Measurements from ENCODE around the gene ERGIC1. TPM values are rescaled to one million over a fixed set of nuclear protein-coding genes. Genes with fewer than 3 reads are reported as not detected.
"Not testable (repeated sequence)": the region's sequence is repeated elsewhere in the genome, so short reads cannot be mapped to it uniquely, and the experiment has no call there.

ERGIC1 gene
- total RNA-seq, 1 donor from 2014 or later: 131 TPM

DNA sequence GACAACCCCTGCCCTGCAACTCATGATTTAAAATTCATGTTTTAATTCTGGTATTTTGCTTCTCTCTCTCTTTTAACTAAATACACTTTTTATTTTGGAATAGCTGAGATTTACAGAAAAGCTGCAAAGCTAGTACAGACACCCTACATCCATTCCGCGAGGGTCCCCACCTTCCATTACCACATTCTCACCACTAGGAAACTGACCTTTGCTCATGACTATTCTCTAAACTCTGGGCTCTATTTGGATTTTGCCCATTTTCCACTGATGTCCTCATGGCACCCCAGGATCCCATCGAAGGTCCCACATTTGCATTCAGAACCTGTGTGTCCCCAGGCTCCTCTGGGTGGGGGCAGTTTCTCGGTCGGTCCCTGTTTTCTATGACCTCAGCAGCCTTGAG, 11.5 kb downstream of the ERGIC1 start:
- DNase-seq (ENCODE audit: low read depth) (no peak), FAIRE-seq (no peak)
- H3K4me3 ChIP-seq (ENCODE audit: insufficient read depth, low read depth, low read length): no peak overlapping the region
- TF ChIP-seq EZH2 (IDR thresholded peaks at IDR 0.05; ENCODE audit: insufficient read depth, low read length): no peak
- TF ChIP-seq, protein P1, sequence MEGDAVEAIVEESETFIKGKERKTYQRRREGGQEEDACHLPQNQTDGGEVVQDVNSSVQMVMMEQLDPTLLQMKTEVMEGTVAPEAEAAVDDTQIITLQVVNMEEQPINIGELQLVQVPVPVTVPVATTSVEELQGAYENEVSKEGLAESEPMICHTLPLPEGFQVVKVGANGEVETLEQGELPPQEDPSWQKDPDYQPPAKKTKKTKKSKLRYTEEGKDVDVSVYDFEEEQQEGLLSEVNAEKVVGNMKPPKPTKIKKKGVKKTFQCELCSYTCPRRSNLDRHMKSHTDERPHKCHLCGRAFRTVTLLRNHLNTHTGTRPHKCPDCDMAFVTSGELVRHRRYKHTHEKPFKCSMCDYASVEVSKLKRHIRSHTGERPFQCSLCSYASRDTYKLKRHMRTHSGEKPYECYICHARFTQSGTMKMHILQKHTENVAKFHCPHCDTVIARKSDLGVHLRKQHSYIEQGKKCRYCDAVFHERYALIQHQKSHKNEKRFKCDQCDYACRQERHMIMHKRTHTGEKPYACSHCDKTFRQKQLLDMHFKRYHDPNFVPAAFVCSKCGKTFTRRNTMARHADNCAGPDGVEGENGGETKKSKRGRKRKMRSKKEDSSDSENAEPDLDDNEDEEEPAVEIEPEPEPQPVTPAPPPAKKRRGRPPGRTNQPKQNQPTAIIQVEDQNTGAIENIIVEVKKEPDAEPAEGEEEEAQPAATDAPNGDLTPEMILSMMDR (IDR thresholded peaks at IDR 0.05; ENCODE audit: insufficient read depth, low read depth, low read length): no peak
- no peak overlapping the region for H3K9ac ChIP-seq (ENCODE audit: low read length)
- H3K4me3 Mint-ChIP-seq (ENCODE audit: unreplicated experiment): no peak overlapping the region
- peaks cover 84% of the 10 kb centered on the region for H4K20me1 ChIP-seq (ENCODE audit: insufficient read depth, low read length)
- no peaks in the 10 kb centered on the region for H3K9me3 ChIP-seq (ENCODE audit: insufficient read depth, low read depth, low read length)
- H3K27ac Mint-ChIP-seq (ENCODE audit: unreplicated experiment): no peak overlapping the region
- peaks cover 10% of the 10 kb centered on the region for H3K36me3 Mint-ChIP-seq (ENCODE audit: low read depth, unreplicated experiment)
- H3K79me2 ChIP-seq (ENCODE audit: insufficient read depth, low read length): peaks cover 97% of the 10 kb centered on the region
- H3K4me2 ChIP-seq (ENCODE audit: low read length): no peak overlapping the region
- H3K27me3 Mint-ChIP-seq (ENCODE audit: low read depth, unreplicated experiment): no peaks in the 10 kb centered on the region
- H3K9me3 Mint-ChIP-seq (ENCODE audit: unreplicated experiment): no peaks in the 10 kb centered on the region
- no peaks in the 10 kb centered on the region for H3K27me3 ChIP-seq (ENCODE audit: insufficient read depth, low read length)
- H3K4me1 Mint-ChIP-seq (ENCODE audit: low read depth, unreplicated experiment): peaks cover 12% of the 10 kb centered on the region
- H2AFZ ChIP-seq (ENCODE audit: low read depth, low read length): no peak overlapping the region
- H3K27ac ChIP-seq (ENCODE audit: low read depth, low read length): no peak overlapping the region
- H3K4me1 ChIP-seq (ENCODE audit: insufficient read depth, low read length): peaks cover 10% of the 10 kb centered on the region
- H3K36me3 ChIP-seq (ENCODE audit: insufficient read depth, low read length): peaks cover 3% of the 10 kb centered on the region

DNA sequence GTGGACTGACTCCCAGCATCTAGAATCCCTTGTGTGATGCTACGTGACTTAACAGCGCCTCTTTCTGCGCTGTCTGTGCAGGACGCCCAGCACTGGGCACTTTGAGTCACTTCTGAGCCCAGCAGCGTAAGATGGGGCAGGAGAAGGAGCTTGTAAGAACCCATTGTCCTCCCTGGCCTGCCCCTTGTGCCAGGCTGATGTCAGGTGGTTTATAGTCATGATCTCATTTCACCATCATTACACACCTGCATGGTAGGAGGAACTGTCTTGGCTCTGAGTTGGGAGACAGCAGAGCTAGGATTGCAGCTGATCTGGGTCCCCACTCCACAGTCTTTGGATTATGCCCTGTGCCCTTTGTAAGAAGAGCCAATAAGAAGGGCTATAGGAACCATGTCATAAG, 12.2 kb downstream of the ERGIC1 start:
- Histone ChIP-seq H2AFZ (ENCODE audit: low read depth, low read length) (no peak overlapping the region), H3K9me3 (ENCODE audit: insufficient read depth, low read depth, low read length) (no peaks in the 10 kb centered on the region), H3K4me3 (ENCODE audit: insufficient read depth, low read depth, low read length) (no peak overlapping the region), H3K4me1 (ENCODE audit: insufficient read depth, low read length) (peaks cover 10% of the 10 kb centered on the region), H3K79me2 (ENCODE audit: insufficient read depth, low read length) (peaks cover 94% of the 10 kb centered on the region), H3K9ac (ENCODE audit: low read length) (no peak overlapping the region), H3K36me3 (ENCODE audit: insufficient read depth, low read length) (no peaks in the 10 kb centered on the region), H4K20me1 (ENCODE audit: insufficient read depth, low read length) (peaks cover 78% of the 10 kb centered on the region), H3K4me2 (ENCODE audit: low read length) (no peak overlapping the region), H3K27ac (ENCODE audit: low read depth, low read length) (no peak overlapping the region), H3K27me3 (ENCODE audit: insufficient read depth, low read length) (no peaks in the 10 kb centered on the region)
- peaks cover 11% of the 10 kb centered on the region for H3K36me3 Mint-ChIP-seq (ENCODE audit: low read depth, unreplicated experiment)
- no peaks in the 10 kb centered on the region for H3K9me3 Mint-ChIP-seq (ENCODE audit: unreplicated experiment)
- TF ChIP-seq EZH2 (IDR thresholded peaks at IDR 0.05; ENCODE audit: insufficient read depth, low read length): no peak
- TF ChIP-seq, protein P1 (IDR thresholded peaks at IDR 0.05; ENCODE audit: insufficient read depth, low read depth, low read length): no peak
- no peaks in the 10 kb centered on the region for H3K27me3 Mint-ChIP-seq (ENCODE audit: low read depth, unreplicated experiment)
- H3K4me3 Mint-ChIP-seq (ENCODE audit: unreplicated experiment): no peak overlapping the region
- peaks cover 12% of the 10 kb centered on the region for H3K4me1 Mint-ChIP-seq (ENCODE audit: low read depth, unreplicated experiment)
- DNase-seq (ENCODE audit: low read depth) (no peak), FAIRE-seq (no peak)
- H3K27ac Mint-ChIP-seq (ENCODE audit: unreplicated experiment): no peak overlapping the region

GRCh38 chr5:172846677-172847076, 12.6 kb downstream of the ERGIC1 start:
- peaks cover 94% of the 10 kb centered on the region for H3K79me2 ChIP-seq (ENCODE audit: insufficient read depth, low read length)
- H3K9ac ChIP-seq (ENCODE audit: low read length): no peak overlapping the region
- DNase-seq (ENCODE audit: low read depth) (no peak), FAIRE-seq (no peak)
- no peaks in the 10 kb centered on the region for H3K27me3 ChIP-seq (ENCODE audit: insufficient read depth, low read length)
- H3K36me3 Mint-ChIP-seq (ENCODE audit: low read depth, unreplicated experiment): peaks cover 11% of the 10 kb centered on the region
- H3K9me3 Mint-ChIP-seq (ENCODE audit: unreplicated experiment): no peaks in the 10 kb centered on the region
- H3K4me3 Mint-ChIP-seq (ENCODE audit: unreplicated experiment): no peak overlapping the region
- H4K20me1 ChIP-seq (ENCODE audit: insufficient read depth, low read length): peaks cover 77% of the 10 kb centered on the region
- no peak overlapping the region for H3K4me2 ChIP-seq (ENCODE audit: low read length)
- H3K27ac ChIP-seq (ENCODE audit: low read depth, low read length): no peak overlapping the region
- H3K36me3 ChIP-seq (ENCODE audit: insufficient read depth, low read length): no peaks in the 10 kb centered on the region
- H3K4me1 ChIP-seq (ENCODE audit: insufficient read depth, low read length): peaks cover 10% of the 10 kb centered on the region
- no peak overlapping the region for H3K27ac Mint-ChIP-seq (ENCODE audit: unreplicated experiment)
- no peak overlapping the region for H3K4me3 ChIP-seq (ENCODE audit: insufficient read depth, low read depth, low read length)
- H3K4me1 Mint-ChIP-seq (ENCODE audit: low read depth, unreplicated experiment): peaks cover 12% of the 10 kb centered on the region
- H2AFZ ChIP-seq (ENCODE audit: low read depth, low read length): no peak overlapping the region
- TF ChIP-seq EZH2 (IDR thresholded peaks at IDR 0.05; ENCODE audit: insufficient read depth, low read length): no peak
- TF ChIP-seq, protein P1 (IDR thresholded peaks at IDR 0.05; ENCODE audit: insufficient read depth, low read depth, low read length): no peak
- H3K27me3 Mint-ChIP-seq (ENCODE audit: low read depth, unreplicated experiment): no peaks in the 10 kb centered on the region
- H3K9me3 ChIP-seq (ENCODE audit: insufficient read depth, low read depth, low read length): no peaks in the 10 kb centered on the region

DNA sequence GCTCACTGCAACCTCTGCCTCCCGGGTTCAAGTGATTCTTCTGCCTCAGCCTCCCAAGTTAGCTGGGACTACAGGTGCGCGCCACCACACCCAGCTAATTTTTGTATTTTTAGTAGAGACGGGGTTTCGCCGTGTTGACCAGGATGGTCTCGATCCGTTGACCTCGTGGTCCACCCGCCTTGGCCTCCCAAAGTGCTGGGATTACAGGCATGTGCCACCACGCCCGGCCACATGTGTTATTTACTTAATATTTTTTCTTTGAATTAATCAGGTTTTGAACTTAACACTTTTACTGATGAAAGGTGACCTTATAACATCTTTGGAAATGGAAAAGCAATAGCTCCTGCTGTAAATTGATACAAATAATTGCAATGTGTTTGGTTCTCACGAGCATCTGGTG, 13.5 kb downstream of the ERGIC1 start:
- H3K4me3 Mint-ChIP-seq (ENCODE audit: unreplicated experiment); H3K9me3 Mint-ChIP-seq (ENCODE audit: unreplicated experiment); H3K4me3 ChIP-seq (ENCODE audit: insufficient read depth, low read depth, low read length); H3K36me3 Mint-ChIP-seq (ENCODE audit: low read depth, unreplicated experiment); H3K4me2 ChIP-seq (ENCODE audit: low read length); H3K27ac ChIP-seq (ENCODE audit: low read depth, low read length); H3K36me3 ChIP-seq (ENCODE audit: insufficient read depth, low read length); DNase-seq (ENCODE audit: low read depth); H3K27me3 ChIP-seq (ENCODE audit: insufficient read depth, low read length); H3K9me3 ChIP-seq (ENCODE audit: insufficient read depth, low read depth, low read length); FAIRE-seq; H3K9ac ChIP-seq (ENCODE audit: low read length); H2AFZ ChIP-seq (ENCODE audit: low read depth, low read length); H3K27me3 Mint-ChIP-seq (ENCODE audit: low read depth, unreplicated experiment): not testable (repeated sequence)
- Histone ChIP-seq H3K79me2 (ENCODE audit: insufficient read depth, low read length) (peaks cover 94% of the 10 kb centered on the region), H4K20me1 (ENCODE audit: insufficient read depth, low read length) (peaks cover 79% of the 10 kb centered on the region), H3K4me1 (ENCODE audit: insufficient read depth, low read length) (peaks cover 10% of the 10 kb centered on the region)
- peak overlapping the region; percentile 16 for H3K27ac Mint-ChIP-seq (ENCODE audit: unreplicated experiment)
- H3K4me1 Mint-ChIP-seq (ENCODE audit: low read depth, unreplicated experiment): peaks cover 13% of the 10 kb centered on the region

Measured in astrocyte (in vitro differentiated cells and primary cell).